ENCODE results near the gene ZDHHC18.

Gene ZDHHC18

DNA sequence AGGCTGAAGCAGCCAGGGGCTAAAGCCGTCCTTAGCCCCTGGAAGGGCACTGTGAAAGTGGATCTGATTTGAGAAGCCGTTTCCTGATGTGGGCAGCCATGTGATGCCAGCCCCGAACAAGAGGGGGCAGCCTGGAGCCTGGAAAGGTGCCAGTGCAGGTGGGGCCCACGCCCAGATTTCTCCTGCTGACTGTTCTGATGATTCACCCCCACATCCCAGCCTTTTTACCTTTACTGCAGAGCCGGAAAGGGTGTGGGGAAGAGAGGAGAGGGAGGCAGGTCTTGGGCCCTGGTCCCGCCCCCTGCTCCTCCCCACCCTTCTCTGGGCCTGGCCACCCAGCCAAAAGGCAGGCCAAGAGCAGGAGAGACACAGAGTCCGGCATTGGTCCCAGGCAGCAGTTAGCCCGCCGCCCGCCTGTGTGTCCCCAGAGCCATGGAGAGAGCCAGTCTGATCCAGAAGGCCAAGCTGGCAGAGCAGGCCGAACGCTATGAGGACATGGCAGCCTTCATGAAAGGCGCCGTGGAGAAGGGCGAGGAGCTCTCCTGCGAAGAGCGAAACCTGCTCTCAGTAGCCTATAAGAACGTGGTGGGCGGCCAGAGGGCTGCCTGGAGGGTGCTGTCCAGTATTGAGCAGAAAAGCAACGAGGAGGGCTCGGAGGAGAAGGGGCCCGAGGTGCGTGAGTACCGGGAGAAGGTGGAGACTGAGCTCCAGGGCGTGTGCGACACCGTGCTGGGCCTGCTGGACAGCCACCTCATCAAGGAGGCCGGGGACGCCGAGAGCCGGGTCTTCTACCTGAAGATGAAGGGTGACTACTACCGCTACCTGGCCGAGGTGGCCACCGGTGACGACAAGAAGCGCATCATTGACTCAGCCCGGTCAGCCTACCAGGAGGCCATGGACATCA, 36.5 kb downstream of the ZDHHC18 start, which contains the start of gene SFN:
Gene SFN (plus strand): TSS at position 369 of the 904 bp plus-strand sequence. CDS start 64 bp downstream, at position 433.
- no peak for DNase-seq (ENCODE audit: low spot score)
- Histone ChIP-seq H2BK120ac (ENCODE audit: low read depth, low read length) (peak within 1 kb of the TSS; percentile 93), H3K27me3 (ENCODE audit: control insufficient read depth in 3 of 3, insufficient read depth in 3 of 3, low read depth in 1 of 3, low read length in 3 of 3) (no peaks in the 10 kb centered on the region), H3K4me2 (ENCODE audit: insufficient read depth, low read length, poor library complexity, severe bottlenecking) (peak within 1 kb of the TSS; percentile 97), H4K8ac (ENCODE audit: low read depth, low read length) (peak within 1 kb of the TSS; percentile 25), H3K9me3 (replicated peaks in 1 of 2; ENCODE audit: control insufficient read depth in 2 of 2, insufficient read depth in 1 of 2, low read depth in 1 of 2, low read length in 2 of 2) (no peaks in the 10 kb centered on the region), H3K18ac (ENCODE audit: low read length) (peak within 1 kb of the TSS; percentile 95), H2BK15ac (ENCODE audit: low read length) (peak within 1 kb of the TSS; percentile 90), H3K4me3 (ENCODE audit: low read length in 2 of 2) (peak within 1 kb of the TSS in 1 of 2 donors; percentile 90), H2BK5ac (ENCODE audit: low read length) (peak within 1 kb of the TSS; percentile 98), H3K27ac (replicated peaks; ENCODE audit: low read length) (peak within 1 kb of the TSS; percentile 63), H2BK12ac (ENCODE audit: low read length) (peak within 1 kb of the TSS; percentile 98), H4K91ac (ENCODE audit: low read depth, low read length, poor library complexity) (peak within 1 kb of the TSS; percentile 89), H3K4ac (ENCODE audit: low read length) (peak within 1 kb of the TSS; percentile 76), H2AFZ (ENCODE audit: low read length) (peak within 1 kb of the TSS; percentile 96), H3K4me1 (ENCODE audit: control insufficient read depth in 2 of 2, insufficient read depth in 1 of 2, low read depth in 1 of 2, low read length in 2 of 2) (peaks cover 6 to 26% of the 10 kb centered on the region in 2 donors), H3K36me3 (replicated peaks in 1 of 2; ENCODE audit: control insufficient read depth in 2 of 2, insufficient read depth in 2 of 2, low read length in 2 of 2) (no peaks in the 10 kb centered on the region), H2AK5ac (ENCODE audit: low read depth, low read length) (peak within 1 kb of the TSS; percentile 79), H3K79me1 (ENCODE audit: low read depth, low read length) (peaks cover 4% of the 10 kb centered on the region), H3K9ac (ENCODE audit: low read depth, low read length, poor library complexity) (peak within 1 kb of the TSS; percentile 93), H3K23ac (ENCODE audit: low read depth, low read length, poor library complexity) (peak within 1 kb of the TSS; percentile 89), H3K14ac (ENCODE audit: low read length) (peak within 1 kb of the TSS; percentile 49)
- no CpG with 5 or more reads among the region's 37 CpGs for WGBS, 2 donors (ENCODE audit: extremely low coverage in 2 of 2, insufficient read length in 2 of 2, insufficient replicate concordance in 1 of 2)

DNA sequence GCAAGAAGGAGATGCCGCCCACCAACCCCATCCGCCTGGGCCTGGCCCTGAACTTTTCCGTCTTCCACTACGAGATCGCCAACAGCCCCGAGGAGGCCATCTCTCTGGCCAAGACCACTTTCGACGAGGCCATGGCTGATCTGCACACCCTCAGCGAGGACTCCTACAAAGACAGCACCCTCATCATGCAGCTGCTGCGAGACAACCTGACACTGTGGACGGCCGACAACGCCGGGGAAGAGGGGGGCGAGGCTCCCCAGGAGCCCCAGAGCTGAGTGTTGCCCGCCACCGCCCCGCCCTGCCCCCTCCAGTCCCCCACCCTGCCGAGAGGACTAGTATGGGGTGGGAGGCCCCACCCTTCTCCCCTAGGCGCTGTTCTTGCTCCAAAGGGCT, 37.2 kb downstream of the ZDHHC18 start:
- H4K91ac ChIP-seq (ENCODE audit: low read depth, low read length, poor library complexity) = no peak overlapping the region
- no peaks in the 10 kb centered on the region for H3K9me3 ChIP-seq (replicated peaks in 1 of 2; ENCODE audit: control insufficient read depth in 2 of 2, insufficient read depth in 1 of 2, low read depth in 1 of 2, low read length in 2 of 2)
- H3K4ac ChIP-seq (ENCODE audit: low read length) = peak overlapping the region; percentile 76
- H2BK15ac ChIP-seq (ENCODE audit: low read length) = peak overlapping the region; percentile 90
- peak overlapping the region; percentile 17 for H3K23ac ChIP-seq (ENCODE audit: low read depth, low read length, poor library complexity)
- DNase-seq (ENCODE audit: low spot score) = no peak
- no peaks in the 10 kb centered on the region for H3K36me3 ChIP-seq (replicated peaks in 1 of 2; ENCODE audit: control insufficient read depth in 2 of 2, insufficient read depth in 2 of 2, low read length in 2 of 2)
- H2BK12ac ChIP-seq (ENCODE audit: low read length) = peak overlapping the region; percentile 98
- peak overlapping the region; percentile 96 for H2AFZ ChIP-seq (ENCODE audit: low read length)
- no peak overlapping the region for H3K4me2 ChIP-seq (ENCODE audit: insufficient read depth, low read length, poor library complexity, severe bottlenecking)
- no peak overlapping the region for H3K27ac ChIP-seq (replicated peaks; ENCODE audit: low read length)
- H3K4me1 ChIP-seq (ENCODE audit: control insufficient read depth in 2 of 2, insufficient read depth in 1 of 2, low read depth in 1 of 2, low read length in 2 of 2) = peaks cover 6 to 26% of the 10 kb centered on the region in 2 donors
- peaks cover 4% of the 10 kb centered on the region for H3K79me1 ChIP-seq (ENCODE audit: low read depth, low read length)
- peak overlapping the region in 1 of 2 donors; percentile 90 for H3K4me3 ChIP-seq (ENCODE audit: low read length in 2 of 2)
- peak overlapping the region; percentile 98 for H2BK5ac ChIP-seq (ENCODE audit: low read length)
- peak overlapping the region; percentile 49 for H3K14ac ChIP-seq (ENCODE audit: low read length)
- peak overlapping the region; percentile 93 for H2BK120ac ChIP-seq (ENCODE audit: low read depth, low read length)
- peak overlapping the region; percentile 95 for H3K18ac ChIP-seq (ENCODE audit: low read length)
- WGBS, 2 donors (ENCODE audit: extremely low coverage in 2 of 2, insufficient read length in 2 of 2, insufficient replicate concordance in 1 of 2) = no CpG with 5 or more reads among the region's 20 CpGs
- H3K9ac ChIP-seq (ENCODE audit: low read depth, low read length, poor library complexity) = peak overlapping the region; percentile 93
- no peaks in the 10 kb centered on the region for H3K27me3 ChIP-seq (ENCODE audit: control insufficient read depth in 3 of 3, insufficient read depth in 3 of 3, low read depth in 1 of 3, low read length in 3 of 3)
- peak overlapping the region; percentile 79 for H2AK5ac ChIP-seq (ENCODE audit: low read depth, low read length)
- H4K8ac ChIP-seq (ENCODE audit: low read depth, low read length) = no peak overlapping the region

DNA sequence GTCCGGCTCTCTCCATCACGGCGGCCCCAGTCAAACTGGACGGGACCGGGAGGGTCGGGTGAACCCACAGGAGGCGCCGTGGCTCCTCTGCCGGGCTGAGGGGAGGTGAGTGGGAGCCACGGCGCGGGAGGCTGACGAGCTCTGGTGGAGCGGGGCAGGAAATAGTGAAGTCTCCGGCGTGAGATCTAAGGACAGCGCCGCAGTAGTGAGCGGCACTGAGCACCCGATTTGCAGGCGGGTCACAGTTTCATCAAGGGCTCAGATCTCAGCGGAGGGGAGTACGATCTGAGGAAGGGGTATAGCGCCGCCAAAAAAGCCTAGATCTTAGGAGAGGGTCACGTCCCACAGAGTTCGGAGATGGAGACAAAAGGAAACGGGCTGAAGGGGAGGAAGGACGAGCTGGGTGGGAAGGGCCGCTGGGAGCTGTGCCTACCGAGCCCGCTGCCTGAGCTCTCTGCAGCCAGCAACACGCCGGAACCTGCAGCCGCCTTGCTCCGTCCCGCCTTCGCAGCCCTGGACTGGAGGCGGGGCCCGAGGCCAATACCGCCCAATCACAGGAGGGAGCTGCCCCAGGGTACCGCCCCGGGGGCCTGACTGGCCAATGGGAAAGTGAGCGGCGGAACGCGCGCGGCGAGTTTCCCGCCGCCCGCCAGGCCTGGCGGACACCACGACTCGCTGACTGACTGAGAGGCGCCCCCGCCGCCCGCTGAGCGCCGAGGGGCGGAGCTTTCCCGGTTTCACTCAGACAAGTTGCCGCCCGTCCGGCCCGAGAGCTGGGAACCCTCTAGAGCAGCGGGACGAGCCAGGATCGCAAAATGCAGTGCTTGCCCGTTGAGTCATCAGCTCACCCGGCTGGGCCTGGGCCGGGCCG, 38.4 kb downstream of the ZDHHC18 start:
- Histone ChIP-seq H3K4me2 (ENCODE audit: insufficient read depth, low read length, poor library complexity, severe bottlenecking) (peak overlapping the region; percentile 97), H3K36me3 (replicated peaks in 1 of 2; ENCODE audit: control insufficient read depth in 2 of 2, insufficient read depth in 2 of 2, low read length in 2 of 2) (no peaks in the 10 kb centered on the region), H2AFZ (ENCODE audit: low read length) (peak overlapping the region; percentile 96), H4K91ac (ENCODE audit: low read depth, low read length, poor library complexity) (no peak overlapping the region), H3K9me3 (replicated peaks in 1 of 2; ENCODE audit: control insufficient read depth in 2 of 2, insufficient read depth in 1 of 2, low read depth in 1 of 2, low read length in 2 of 2) (no peaks in the 10 kb centered on the region), H3K27me3 (ENCODE audit: control insufficient read depth in 3 of 3, insufficient read depth in 3 of 3, low read depth in 1 of 3, low read length in 3 of 3) (no peaks in the 10 kb centered on the region), H3K23ac (ENCODE audit: low read depth, low read length, poor library complexity) (peak overlapping the region; percentile 99), H2BK5ac (ENCODE audit: low read length) (peak overlapping the region; percentile 98), H3K18ac (ENCODE audit: low read length) (peak overlapping the region; percentile 99), H2BK15ac (ENCODE audit: low read length) (peak overlapping the region; percentile 90), H2BK12ac (ENCODE audit: low read length) (peak overlapping the region; percentile 84), H3K27ac (replicated peaks; ENCODE audit: low read length) (peak overlapping the region; percentile 95), H2AK5ac (ENCODE audit: low read depth, low read length) (peak overlapping the region; percentile 89), H2BK120ac (ENCODE audit: low read depth, low read length) (peak overlapping the region; percentile 95), H3K4me1 (ENCODE audit: control insufficient read depth in 2 of 2, insufficient read depth in 1 of 2, low read depth in 1 of 2, low read length in 2 of 2) (peaks cover 6 to 26% of the 10 kb centered on the region in 2 donors), H3K14ac (ENCODE audit: low read length) (peak overlapping the region; percentile 94), H4K8ac (ENCODE audit: low read depth, low read length) (peak overlapping the region; percentile 96), H3K4ac (ENCODE audit: low read length) (no peak overlapping the region), H3K9ac (ENCODE audit: low read depth, low read length, poor library complexity) (peak overlapping the region; percentile 93), H3K4me3 (ENCODE audit: low read length in 2 of 2) (peak overlapping the region; percentile 79 to 90), H3K79me1 (ENCODE audit: low read depth, low read length) (peaks cover 4% of the 10 kb centered on the region)
- peak; percentile 97 for DNase-seq (ENCODE audit: low spot score)
- no CpG with 5 or more reads among the region's 75 CpGs for WGBS, 2 donors (ENCODE audit: extremely low coverage in 2 of 2, insufficient read length in 2 of 2, insufficient replicate concordance in 1 of 2)
